MM.1S (cell line): ENCODE measurements around the gene EIF2D.

Source experiments
- DNase-seq: peaks from one replicate; pipeline ENCODE4 v3.0.0-alpha.2; 2015
- H2AFZ ChIP-seq: fragments of 300-600 bp; sonication (generic); 2 replicates; pipeline ENCODE4 v1.6.0; 2016; ENCODE audit warnings: antibody characterized with exemption, low read length
- H3F3A ChIP-seq: fragments of 300-600 bp; sonication (generic); 2 replicates; pipeline ENCODE4 v1.6.1; 2016; ENCODE audit warnings: mild to moderate bottlenecking, antibody characterized with exemption, low read length, moderate library complexity, mixed read lengths; ENCODE audit not compliant: insufficient read depth
- H3K27ac ChIP-seq: fragments of 300-600 bp; sonication (generic); 2 replicates; pipeline ENCODE4 v1.5.1; 2016; ENCODE audit warnings: mild to moderate bottlenecking, low read length
- H3K27me3 ChIP-seq: fragments of 300-600 bp; sonication (generic); replicated peaks from 2 replicates; pipeline ENCODE4 v1.6.0; 2016; ENCODE audit warnings: low read length; ENCODE audit not compliant: insufficient read depth
- H3K36me3 ChIP-seq: fragments of 300-600 bp; sonication (generic); replicated peaks from 2 replicates; pipeline ENCODE4 v1.6.1; 2016; ENCODE audit warnings: mild to moderate bottlenecking, low read length, mixed read lengths; ENCODE audit not compliant: insufficient read depth
- H3K4me1 ChIP-seq: fragments of 300-600 bp; sonication (generic); 2 replicates; pipeline ENCODE4 v1.6.1; 2016; ENCODE audit warnings: low read length, mixed read lengths
- H3K4me2 ChIP-seq: fragments of 300-600 bp; sonication (generic); 2 replicates; pipeline ENCODE4 v1.6.0; 2016; ENCODE audit warnings: low read depth, low read length
- H3K4me3 ChIP-seq: fragments of 300-600 bp; sonication (generic); 2 replicates; pipeline ENCODE4 v1.5.1; 2016; ENCODE audit warnings: low read length, mixed read lengths
- H3K79me2 ChIP-seq: fragments of 300-600 bp; sonication (generic); 2 replicates; pipeline ENCODE4 v1.6.1; 2016; ENCODE audit warnings: mixed run types, low read length, mixed read lengths
- H3K9ac ChIP-seq: fragments of 300-600 bp; sonication (generic); 2 replicates; pipeline ENCODE4 v1.6.1; 2016; ENCODE audit warnings: low read length, mixed read lengths
- H3K9me2 ChIP-seq: fragments of 300-600 bp; sonication (generic); replicated peaks from 2 replicates; pipeline ENCODE4 v1.6.1; 2016; ENCODE audit warnings: mild to moderate bottlenecking, low read length, mixed read lengths; ENCODE audit not compliant: insufficient read depth
- H3K9me3 ChIP-seq: fragments of 300-600 bp; sonication (generic); replicated peaks from 2 replicates; pipeline ENCODE4 v1.6.1; 2016; ENCODE audit warnings: mild to moderate bottlenecking, low read length, mixed read lengths; ENCODE audit not compliant: insufficient read depth
- H4K20me1 ChIP-seq: fragments of 300-600 bp; sonication (generic); 2 replicates; pipeline ENCODE4 v1.6.1; 2016; ENCODE audit warnings: mild to moderate bottlenecking, low read length, moderate library complexity, mixed read lengths; ENCODE audit not compliant: insufficient read depth
- CTCF ChIP-seq: fragments of 300-600 bp; sonication (generic); IDR thresholded peaks from 2 replicates; pipeline ENCODE4 v1.5.1; 2016; ENCODE audit warnings: antibody characterized with exemption, low read length, mixed read lengths
- EZH2 ChIP-seq: fragments of 300-600 bp; sonication (generic); optimal IDR thresholded peaks from 2 replicates; pipeline ENCODE3; 2017; ENCODE audit warnings: low read depth, mild to moderate bottlenecking, antibody characterized with exemption, low read length, mixed read lengths
- EZH2phosphoT487 ChIP-seq: fragments of 300-600 bp; sonication (generic); IDR thresholded peaks from 2 replicates; pipeline ENCODE4 v1.6.1; 2018; ENCODE audit warnings: antibody characterized with exemption, low read length

EIF2D gene

GRCh38 chr1:206563367-206564207 lies 48.7 kb downstream of the EIF2D start:
- Histone ChIP-seq H3K9me2 (no peaks in the 10 kb centered on the region), H3F3A (peaks cover 93% of the 10 kb centered on the region), H3K27me3 (no peaks in the 10 kb centered on the region), H3K27ac (peak overlapping the region; percentile 89), H3K4me2 (peak overlapping the region; percentile 85), H2AFZ (no peak overlapping the region), H3K36me3 (peaks cover 3% of the 10 kb centered on the region; the same call in 1 of the 2 replicates), H4K20me1 (peaks cover 5% of the 10 kb centered on the region; the same call in 1 of the 2 replicates), H3K4me3 (peak overlapping the region; percentile 49), H3K9ac (peak overlapping the region; percentile 58), H3K4me1 (peaks cover 82% of the 10 kb centered on the region), H3K9me3 (no peaks in the 10 kb centered on the region), H3K79me2 (peaks cover 92% of the 10 kb centered on the region)
- DNase-seq, result peak; percentile 89
- no peak for TF ChIP-seq CTCF
- TF ChIP-seq EZH2phosphoT487, result no peak
- no peak for TF ChIP-seq EZH2

- Histone ChIP-seq H2AFZ (no peak overlapping the region), H3K9ac (peak overlapping the region; percentile 95), H3K27me3 (no peaks in the 10 kb centered on the region), H3K4me1 (peaks cover 63% of the 10 kb centered on the region), H3K9me2 (no peaks in the 10 kb centered on the region), H3K9me3 (no peaks in the 10 kb centered on the region), H3K4me2 (peak overlapping the region; percentile 90), H3K27ac (peak overlapping the region; percentile 89), H4K20me1 (no peaks in the 10 kb centered on the region), H3K4me3 (peak overlapping the region; percentile 94), H3K79me2 (peaks cover 87% of the 10 kb centered on the region), H3K36me3 (no peaks in the 10 kb centered on the region; the same call in 1 of the 2 replicates), H3F3A (peaks cover 97% of the 10 kb centered on the region)
- peak; percentile 36 for DNase-seq
- TF ChIP-seq EZH2 (no peak), CTCF (no peak), EZH2phosphoT487 (no peak)
These were observed 52.1 kb downstream of the EIF2D start for GRCh38 chr1:206560007-206560716.

- H3K4me2 ChIP-seq, result peak overlapping the region; percentile 90
- no peaks in the 10 kb centered on the region for H4K20me1 ChIP-seq
- H3K9me3 ChIP-seq, result no peaks in the 10 kb centered on the region
- peaks cover 63% of the 10 kb centered on the region for H3K4me1 ChIP-seq
- peak; percentile 46 for DNase-seq
- H3F3A ChIP-seq, result peaks cover 97% of the 10 kb centered on the region
- peaks cover 82% of the 10 kb centered on the region for H3K79me2 ChIP-seq
- no peaks in the 10 kb centered on the region for H3K9me2 ChIP-seq
- peak overlapping the region; percentile 95 for H3K9ac ChIP-seq
- H3K27me3 ChIP-seq, result no peaks in the 10 kb centered on the region
- peak overlapping the region; percentile 94 for H3K4me3 ChIP-seq
- H2AFZ ChIP-seq, result no peak overlapping the region
- peak overlapping the region; percentile 89 for H3K27ac ChIP-seq
- H3K36me3 ChIP-seq, result no peaks in the 10 kb centered on the region; the same call in 1 of the 2 replicates
- TF ChIP-seq EZH2phosphoT487, result no peak
These were observed 52.6 kb downstream of the EIF2D start for GRCh38 chr1:206559672-206559995.
